Left lobe of liver (tissue), 2 donors: ENCODE data around the gene SLC26A1. TPM values are rescaled to one million over a fixed set of nuclear protein-coding genes. Genes with fewer than 3 reads are reported as not detected.

ENCODE experiments used
- ATAC-seq: fragments of 200-7000 bp; cut with Tn5 transposase; one replicate; pipeline ENCODE4 v1.9.1; 2020; ENCODE audit warnings: mild to moderate bottlenecking, moderate library complexity
- DNase-seq: peaks from one replicate; pipeline ENCODE4 v3.0.0-alpha.2; 2020; ENCODE audit warnings: low spot score
- total RNA-seq: library from RNA; stranded (reverse); gene quantifications from one replicate; pipeline ENCODE4 v1.2.1, GENCODE V29; 2021
- donor health status: DM: no; HTN: no; CAD: no; lungs with moderate emphysema.
- donor health status: DM: no; HTN: yes; CAD: no.

SLC26A1 gene
- total RNA-seq, 1 donor from 2014 or later, result 40.6 TPM

DNA sequence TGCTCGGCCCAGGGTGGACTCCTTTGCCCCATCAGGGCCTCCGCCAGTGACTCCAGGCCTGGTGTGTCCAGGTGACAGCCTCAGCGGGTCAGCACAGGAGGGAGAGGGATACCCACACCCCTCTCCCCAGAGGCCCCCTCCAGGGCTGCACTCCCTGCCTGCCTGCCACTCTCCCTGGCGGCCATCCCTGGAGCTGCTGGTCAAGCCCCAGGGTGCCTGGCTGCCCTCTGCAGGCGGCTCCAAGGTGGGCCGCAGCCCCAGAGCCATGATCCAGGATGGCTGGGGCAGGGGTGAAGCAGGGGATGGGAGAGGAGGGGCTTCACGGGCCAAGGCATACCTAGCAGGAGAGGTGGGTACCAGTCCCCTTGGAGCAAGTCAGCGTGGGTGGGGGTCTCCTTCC, 22.0 kb upstream of the SLC26A1 start:
- no peak for DNase-seq
- no peak for ATAC-seq

DNA sequence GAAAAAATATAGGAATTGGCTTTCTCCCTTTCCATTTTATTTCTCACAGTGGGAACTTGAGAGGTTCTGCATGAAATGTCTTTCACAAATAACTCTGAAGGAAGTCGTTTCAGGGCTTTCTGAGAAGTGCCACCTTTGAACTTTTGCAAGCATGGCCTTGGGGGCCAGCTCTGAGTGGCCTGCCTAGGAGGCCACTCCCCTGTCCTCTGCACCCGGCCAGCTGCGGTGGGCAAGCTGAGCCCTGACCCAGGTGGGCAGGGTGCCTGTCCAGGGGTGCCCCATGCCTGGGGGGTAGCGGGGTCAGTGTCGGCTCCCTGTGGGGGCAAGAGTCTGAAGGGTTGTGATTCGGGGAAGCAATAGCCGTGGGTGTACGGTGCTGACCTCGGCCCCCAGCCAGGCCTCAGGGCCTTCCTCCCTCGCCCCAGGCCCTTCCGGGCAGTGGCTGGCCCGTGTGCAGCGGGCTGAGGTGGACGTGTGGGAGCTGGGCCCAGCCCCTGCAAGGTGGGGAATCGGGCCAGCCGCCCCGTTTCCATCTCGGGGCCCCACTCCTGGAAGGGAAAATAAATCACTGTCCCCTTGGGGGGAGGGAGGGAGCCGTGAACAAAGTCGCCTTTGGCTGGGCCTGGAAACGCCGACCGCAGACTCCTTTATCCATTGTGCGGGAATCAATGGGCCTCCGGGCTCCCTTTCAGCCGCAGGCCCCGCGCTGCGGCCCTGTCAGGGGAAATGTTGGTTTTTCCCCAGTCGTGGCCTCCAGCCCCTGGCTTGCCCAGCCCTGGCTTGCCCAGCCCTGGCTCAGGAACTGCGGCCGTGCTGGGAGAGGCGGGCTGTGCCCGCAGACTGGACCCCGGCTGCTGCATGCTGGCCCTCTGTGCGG, 21.3 kb upstream of the SLC26A1 start:
- ATAC-seq (no peak), DNase-seq (no peak)

DNA sequence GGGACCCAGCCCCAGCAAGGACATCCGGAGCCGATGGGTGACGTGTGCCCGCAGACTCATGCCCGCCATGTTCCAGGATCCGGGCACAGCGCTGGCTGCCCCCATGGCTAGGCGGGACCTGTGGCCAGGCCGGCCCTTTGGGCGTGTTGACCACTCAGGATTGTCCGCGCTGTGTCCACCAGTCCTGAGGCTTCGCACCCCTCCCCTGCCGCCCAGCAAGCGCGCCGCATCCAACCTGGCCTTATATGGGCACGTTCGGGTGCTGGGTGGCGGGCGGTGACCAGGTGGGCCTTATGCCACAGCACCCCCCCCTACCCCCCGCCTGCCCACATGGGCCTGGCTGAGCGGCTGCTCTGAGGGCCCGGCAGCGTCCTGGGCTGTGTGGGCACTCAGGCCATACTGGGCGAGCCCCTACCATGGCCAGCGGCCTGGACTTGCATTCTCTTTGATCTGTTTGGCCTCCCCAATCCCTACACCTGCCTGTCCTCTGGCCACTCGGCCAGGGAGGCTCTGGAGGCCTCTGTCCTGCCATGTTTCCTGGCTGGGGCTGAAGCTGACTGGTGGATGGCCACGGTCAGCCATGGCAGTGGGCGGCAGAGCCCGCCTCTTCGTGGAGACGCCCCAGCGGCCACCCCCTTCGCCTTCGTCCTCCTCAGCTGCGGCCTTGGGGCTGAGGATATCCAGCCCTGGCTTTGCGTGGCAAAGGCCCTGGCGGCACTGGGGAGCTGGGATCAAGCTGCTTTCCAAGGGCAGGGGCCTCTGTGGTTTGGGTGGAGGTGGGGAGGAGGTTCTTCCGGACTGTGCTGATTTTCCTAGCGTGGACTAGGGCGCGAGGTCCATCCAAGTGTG, 20.2 kb upstream of the SLC26A1 start:
- ATAC-seq, result no peak
- DNase-seq, result no peak

DNA sequence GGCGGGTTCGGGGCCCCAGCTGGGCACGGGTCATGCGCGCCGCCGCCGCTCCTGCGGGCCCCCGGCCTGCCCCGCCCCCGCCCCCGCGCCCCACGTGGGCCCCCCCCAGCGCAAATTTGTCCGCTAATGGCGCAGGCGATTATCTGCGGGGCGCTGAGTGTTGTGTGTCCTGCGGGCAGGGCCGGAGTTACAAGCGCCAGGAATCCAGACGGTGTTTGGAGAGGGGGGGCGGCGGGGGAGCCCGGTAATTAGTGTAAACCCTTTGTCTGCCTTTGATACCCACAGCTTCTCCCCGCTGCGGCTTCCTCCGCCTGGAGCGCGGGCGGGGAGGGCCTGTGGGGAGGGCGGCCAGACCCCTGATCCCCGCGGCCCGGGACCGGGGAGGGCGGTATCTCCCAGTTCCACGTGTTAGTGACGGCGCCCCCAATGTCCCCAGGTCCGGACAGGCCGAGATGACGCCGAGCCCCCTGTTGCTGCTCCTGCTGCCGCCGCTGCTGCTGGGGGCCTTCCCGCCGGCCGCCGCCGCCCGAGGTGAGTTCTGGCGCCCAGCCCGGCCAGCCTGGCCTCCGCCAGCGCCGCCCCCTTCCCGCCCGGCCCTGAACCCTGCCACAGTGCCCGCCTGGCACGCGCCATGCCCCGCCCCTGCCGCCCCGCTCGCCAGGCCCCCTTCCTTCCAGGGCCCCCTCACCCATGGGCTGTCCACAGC, 19.0 kb upstream of the SLC26A1 start:
- DNase-seq (peak; percentile 84), ATAC-seq (peak; percentile 49)

DNA sequence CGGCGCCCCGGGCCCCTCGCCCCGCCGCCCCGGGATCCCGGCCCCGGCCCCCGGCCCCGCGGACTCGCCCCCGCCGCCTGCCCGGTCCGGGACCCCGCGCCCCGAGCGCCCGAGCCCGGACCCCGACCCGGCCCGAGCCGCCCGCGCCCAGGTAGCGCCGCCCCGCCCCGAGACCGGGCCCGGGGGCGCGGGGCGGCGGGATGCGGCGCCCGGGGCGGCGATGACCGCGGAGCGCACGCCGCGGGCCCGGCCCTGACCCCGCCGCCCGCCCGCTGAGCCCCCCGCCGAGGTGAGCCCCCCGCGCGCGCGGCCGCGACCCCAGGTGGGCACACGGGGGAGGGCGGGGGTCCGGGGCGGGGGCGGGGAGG, 18.4 kb upstream of the SLC26A1 start:
- ATAC-seq (no peak), DNase-seq (no peak)

DNA sequence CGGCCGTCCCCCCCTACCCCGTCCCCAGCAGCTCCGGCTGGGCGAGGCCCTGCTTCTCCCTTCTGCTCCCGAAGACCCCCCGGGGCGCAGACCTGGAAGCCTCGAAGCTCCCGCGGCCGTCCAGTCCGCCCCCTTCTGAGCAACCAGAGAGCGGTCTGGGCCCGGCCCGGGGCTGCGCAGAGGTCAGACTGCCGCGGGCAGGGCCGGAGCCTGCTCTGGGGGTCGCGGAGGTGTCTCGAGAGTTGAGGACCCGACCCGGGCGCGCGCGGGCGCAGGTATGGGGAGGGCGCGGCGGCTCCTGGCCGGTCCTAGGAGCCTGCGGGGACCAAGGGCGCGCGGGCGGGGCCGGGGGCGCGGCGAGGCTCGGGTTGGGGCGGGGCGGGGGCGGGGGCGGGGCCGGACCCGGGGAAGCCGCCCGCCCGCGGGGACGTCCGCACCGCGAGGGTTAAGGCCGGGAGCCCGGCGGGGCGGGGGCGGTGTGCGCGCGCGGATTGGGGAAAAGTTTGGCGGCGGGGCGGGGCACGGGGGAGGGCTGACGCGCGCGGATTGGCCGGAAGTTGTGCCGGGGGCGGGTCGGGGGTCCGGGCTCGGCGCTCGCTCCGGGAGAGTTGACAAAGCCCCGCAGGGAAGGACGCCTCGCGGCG, 17.9 kb upstream of the SLC26A1 start, which contains the start of gene FGFRL1:
FGFRL1 (plus strand) TSS at position 605 of the 644 bp plus-strand sequence. CDS start 860 bp downstream, outside the sequence.
- peak; percentile 60 for ATAC-seq
- peak; percentile 94 for DNase-seq

DNA sequence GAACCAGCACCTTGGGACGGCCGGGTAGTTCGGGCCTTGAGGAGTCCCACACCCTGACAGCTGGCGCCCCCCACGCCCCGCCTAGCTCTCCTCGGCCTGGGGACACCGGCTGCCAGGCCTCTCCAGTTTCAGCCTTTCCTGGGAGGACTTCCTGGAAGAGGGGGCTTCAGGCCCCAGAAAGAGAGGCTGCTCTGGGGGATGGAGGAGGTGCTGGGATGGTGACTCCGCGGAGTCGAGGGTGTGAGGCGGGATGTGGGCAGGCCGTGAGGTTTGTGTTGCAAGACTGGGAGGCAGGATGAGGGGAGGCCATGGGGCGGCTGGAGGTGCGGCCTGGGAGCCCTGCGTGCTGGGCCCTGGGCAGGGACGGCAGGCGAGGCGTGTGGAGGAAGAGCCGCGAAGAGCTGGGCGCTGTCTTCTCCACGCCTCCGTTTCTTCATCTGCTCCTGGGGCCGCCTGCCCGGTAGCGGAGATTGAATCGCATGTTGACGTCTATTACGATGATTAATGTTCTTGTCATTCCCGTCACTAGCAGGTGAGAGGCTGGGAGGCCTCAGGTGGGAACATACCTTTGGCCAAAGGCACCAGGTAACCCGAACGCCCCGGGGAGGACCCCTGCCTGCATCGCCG, 17.3 kb upstream of the SLC26A1 start:
- peak; percentile 79 for DNase-seq

DNA sequence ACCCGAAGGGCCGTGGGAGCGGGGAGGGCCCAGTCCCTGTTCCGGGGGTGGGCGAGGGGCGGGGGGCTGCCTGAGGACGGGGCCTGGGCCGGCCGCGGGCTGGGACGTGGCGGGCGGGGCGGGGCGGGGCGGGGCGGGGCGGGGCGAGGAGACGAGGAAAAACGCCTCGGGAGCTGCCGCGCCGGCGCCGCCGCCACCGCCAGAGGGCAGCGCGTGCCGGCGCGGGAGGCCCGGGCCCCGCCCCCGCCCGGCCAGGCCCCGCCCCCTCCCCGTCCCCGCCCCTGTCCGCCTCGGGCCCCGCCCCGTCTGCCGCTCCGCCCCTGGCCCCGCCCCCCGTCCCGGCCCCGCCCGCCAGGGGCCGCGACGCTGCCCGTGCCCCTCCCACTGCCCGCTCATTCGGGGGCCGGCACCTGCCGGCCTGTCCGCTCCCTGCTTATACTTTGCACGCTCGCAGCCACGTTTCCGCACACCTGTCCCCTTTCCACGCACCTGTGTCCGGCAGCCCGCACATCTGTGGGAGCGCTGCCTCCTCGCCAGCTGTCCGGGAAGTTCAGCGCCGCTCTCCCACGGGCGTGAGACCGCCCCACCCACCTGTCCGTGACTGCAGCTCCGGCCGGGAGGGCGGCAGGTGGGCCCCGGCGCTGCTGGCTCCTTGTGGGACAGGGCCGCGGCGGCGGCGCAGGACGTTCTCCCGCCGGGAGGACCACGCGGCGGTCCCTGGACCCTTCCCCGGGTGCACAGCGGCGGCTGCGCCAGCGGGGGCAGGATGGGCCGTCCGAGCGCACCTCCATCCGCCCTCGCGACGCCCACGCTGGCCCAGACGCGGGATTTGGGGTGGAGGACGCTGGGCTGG, 16.6 kb upstream of the SLC26A1 start:
- ATAC-seq, result peak; percentile 75
- peak; percentile 83 for DNase-seq

More for the DNA sequence above, 17.3 kb upstream of the SLC26A1 start:
- peak; percentile 55 for ATAC-seq

DNA sequence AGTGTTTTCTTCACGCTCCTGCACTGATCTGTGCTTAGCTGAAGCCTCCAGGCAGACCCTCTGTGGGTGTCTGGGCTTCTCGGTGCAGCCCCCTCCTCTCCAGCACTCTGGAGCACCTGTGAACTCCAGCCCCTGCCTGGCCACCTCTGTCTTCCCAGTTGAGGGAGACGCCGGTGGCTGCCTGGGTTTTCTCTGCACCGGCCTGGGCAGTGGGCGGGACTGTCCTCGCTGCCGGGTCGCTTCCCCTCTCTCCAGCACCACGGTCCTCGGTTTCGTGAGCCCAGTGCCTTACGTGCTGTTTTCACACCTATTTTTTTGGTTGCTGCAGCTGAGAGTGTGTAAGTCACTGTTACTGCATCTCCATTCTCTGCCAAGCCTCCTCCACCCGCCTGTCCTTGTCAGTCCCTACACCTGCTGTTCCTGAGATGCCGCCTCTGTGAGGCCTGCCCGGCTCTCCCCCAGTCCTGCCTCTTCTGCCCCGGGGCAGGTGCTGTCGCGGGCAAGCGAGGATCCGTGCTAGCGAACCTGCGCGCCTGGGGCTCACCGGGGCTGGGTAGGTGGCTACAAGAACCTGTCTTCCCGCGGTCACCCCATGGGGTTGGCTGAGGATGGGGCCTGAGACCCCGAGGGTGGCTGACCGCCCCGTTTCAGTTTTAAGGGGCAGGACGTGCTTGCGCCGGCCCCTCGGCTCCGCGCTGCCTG, 15.8 kb upstream of the SLC26A1 start:
- ATAC-seq, result no peak
- no peak for DNase-seq

DNA sequence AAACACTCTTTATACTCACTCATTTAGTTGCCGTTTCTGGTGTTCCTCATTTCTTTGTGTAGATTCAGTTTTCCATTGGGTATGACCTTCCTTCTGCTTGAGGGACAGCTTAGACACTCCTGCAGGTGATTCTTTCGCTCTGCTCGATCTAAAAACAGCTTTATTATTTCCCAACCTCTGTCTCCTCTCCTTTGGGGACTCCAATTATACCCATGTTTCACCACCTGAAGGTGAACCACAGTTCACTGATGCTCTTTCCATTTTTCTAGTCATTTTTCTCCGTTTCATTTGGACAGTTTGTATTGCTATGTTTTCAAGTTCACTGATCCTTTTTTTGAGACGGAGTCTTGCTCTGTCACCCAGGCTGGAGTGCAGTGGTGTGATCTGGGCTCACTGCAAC, 13.7 kb upstream of the SLC26A1 start:
- DNase-seq, result no peak
- ATAC-seq, result no peak

DNA sequence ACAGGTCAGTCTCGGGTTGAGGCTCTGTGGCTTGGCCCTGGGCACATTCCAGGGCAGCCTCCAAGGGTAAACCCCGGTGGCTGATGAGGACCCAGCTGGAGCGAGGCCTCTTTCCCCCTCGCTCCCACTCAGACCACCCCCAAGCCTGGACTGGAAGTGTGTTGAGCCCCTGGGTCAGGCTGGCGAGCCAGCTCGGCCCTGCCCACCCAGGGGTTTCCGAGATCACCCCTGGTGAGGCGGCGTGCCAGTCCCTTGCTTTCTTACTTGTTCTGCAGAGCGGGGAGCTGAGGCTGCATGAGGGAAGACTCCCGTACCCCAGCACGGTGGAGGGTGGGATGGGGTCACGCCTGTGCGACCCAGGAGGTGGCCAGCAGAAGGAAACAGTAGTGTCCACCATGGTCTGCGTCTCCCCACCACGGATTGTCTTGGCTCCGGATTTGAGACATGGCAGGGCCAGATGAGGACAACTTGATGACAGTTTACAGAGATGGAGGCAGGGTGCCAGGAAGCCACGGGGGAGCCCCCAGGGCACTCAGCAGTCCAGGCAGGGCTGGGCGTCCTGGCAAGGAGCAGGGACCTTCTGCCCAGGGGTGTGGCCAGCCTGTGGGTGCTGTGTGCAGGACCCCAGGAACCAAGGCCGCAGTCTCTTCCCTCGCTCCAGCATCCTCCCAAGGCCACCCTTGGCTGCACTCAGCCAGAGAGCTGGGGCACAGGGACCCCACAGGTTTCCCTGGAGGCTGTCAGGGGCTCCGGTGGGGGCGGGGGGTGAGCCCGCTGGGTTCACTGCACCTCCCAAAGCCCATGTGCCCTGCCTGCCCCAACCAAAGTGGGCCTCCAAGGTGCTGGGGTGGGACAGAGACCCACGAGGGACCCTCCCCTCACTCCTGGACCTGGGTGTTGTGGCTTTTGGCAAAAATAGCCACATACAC, 11.6 kb upstream of the SLC26A1 start:
- no peak for DNase-seq
- ATAC-seq, result no peak

DNA sequence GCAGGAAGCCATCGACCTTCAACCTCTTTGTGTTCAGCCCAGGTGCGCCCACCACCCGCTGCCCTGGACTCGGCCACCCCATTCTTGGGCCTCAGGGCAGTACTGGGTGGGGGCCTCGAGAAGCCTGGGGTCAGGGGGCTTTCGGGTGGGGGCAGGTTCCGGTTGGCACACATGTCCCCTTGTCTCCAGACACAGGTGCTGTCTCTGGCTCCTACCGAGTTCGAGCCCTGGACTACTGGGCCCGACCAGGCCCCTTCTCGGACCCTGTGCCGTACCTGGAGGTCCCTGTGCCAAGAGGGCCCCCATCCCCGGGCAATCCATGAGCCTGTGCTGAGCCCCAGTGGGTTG, 10.8 kb upstream of the SLC26A1 start:
- ATAC-seq (no peak), DNase-seq (no peak)

DNA sequence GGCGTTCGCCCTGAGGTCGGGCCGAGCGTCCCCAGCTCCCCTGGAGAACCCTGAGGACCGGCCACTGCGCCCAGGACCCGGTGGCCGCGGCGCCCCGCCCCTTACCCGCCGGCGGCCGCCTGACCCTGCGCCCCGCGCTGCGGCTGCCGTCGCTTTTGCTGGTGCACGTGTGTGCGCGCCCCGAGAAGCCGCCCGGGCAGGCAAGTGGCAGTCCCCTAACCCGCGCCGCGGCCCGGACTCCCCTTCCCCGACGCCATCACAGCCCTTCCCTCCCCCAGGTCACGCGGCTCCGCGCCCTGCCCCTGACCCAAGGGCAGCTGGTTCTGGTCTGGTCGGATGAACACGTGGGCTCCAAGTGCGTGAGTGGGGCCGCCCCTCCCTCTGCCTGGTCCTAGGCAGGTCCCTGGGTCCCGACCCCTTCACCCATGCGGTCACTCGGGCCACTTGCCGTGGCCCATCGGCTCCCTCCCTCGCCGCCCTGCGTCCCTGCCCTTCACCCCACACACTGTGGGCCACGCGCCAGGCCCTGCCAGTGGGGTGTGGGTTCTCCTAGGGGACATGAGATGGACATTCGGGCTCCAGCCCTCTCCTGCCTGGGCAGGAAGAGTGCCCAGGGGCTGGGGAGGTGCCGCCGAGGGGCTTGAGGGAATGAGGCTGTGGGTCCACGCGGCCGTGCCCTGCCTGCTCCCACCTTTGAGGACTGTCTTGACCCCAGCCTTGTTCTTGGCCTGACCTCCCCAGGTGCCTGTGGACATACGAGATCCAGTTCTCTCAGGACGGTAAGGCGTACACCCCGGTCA, 10.3 kb upstream of the SLC26A1 start:
- ATAC-seq (no peak), DNase-seq (no peak)

DNA sequence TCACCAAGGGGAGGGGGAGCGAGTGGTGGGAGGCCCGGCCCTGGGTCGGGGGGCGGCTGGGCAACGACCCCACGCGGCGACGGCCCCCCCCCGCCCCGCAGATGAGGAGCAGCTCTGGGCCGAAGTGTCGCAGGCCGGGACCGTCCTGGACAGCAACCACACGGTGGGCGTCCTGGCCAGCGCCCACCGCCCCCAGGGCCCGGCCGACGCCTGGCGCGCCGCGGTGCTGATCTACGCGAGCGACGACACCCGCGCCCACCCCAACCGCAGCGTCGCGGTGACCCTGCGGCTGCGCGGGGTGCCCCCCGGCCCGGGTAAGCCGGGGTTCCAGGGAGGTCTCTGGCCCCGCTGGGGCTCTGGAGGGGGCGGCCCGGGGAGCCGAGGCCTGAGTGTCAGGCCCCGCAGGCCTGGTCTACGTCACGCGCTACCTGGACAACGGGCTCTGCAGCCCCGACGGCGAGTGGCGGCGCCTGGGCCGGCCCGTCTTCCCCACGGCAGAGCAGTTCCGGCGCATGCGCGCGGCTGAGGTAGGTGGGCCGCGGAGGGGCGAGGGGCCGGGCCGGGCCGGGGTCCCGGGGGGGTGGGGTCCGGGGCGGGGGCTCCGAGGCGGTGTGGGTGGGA, 9.5 kb upstream of the SLC26A1 start:
- ATAC-seq (no peak), DNase-seq (no peak)

DNA sequence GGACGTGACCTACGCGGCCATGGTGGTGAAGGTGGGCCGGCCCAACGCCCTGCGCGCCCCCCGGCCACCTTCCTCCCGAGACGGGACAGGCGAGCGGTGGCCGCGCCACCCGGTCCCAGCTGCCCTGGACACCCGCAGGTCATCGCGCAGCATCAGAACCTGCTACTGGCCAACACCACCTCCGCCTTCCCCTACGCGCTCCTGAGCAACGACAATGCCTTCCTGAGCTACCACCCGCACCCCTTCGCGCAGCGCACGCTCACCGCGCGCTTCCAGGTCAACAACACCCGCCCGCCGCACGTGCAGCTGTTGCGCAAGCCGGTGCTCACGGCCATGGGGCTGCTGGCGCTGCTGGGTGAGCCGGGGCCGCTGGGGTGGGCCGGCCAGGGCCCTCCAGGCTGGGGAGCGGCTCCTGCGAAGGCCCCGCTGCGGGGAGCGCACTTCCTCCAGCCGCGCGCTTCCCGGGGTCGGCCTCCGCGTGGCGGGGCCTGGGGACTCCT, 9.0 kb upstream of the SLC26A1 start:
- DNase-seq (peak; percentile 73), ATAC-seq (peak; percentile 66)

DNA sequence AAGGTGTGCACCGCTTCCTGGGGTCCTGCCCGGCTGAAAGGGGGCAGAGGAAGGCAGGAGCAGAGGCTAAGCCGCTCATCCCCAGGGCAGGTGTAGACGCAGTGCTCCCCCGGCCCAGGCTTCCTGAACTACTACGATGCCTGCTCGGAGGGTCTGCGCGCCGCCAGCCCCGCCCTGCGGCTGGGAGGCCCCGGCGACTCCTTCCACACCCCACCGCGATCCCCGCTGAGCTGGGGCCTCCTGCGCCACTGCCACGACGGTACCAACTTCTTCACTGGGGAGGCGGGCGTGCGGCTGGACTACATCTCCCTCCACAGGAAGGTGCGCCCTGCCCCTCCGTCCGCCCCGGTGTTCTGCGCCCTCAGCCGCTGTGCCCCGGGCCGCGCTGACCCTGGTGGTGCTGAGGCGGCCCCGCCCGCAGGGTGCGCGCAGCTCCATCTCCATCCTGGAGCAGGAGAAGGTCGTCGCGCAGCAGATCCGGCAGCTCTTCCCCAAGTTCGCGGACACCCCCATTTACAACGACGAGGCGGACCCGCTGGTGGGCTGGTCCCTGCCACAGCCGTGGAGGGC, 8.4 kb upstream of the SLC26A1 start:
- no peak for ATAC-seq
- no peak for DNase-seq
